Endometrial microvascular endothelial cells (primary cell): ENCODE measurements around the gene GRM1. TPM values are rescaled to one million over a fixed set of nuclear protein-coding genes. Genes with fewer than 3 reads are reported as not detected.

Experiments
- total RNA-seq: library from RNA; depleted of rRNA; stranded (reverse); fragments of >200 nt; gene quantifications from one replicate; pipeline ENCODE4 v1.2.3, GENCODE V29; 2015; ENCODE audit errors: inconsistent ontology term

Gene GRM1
- total RNA-seq, 1 donor from 2014 or later, result not detected

Other genes with a start within 250 kb of the GRM1 start
- gene FBXO30, start 214.3 kb upstream of the GRM1 start, total RNA-seq, result 10.6 TPM
- gene SHPRH, start 64.7 kb upstream of the GRM1 start, total RNA-seq, result 6.4 TPM